Activated CD4-positive, alpha-beta T cell treated with anti-CD3 and anti-CD28 coated beads, Interleukin-2, amount 10 ng/mL, durations not matched to agents 7 days and 5 days (primary cell): ENCODE results near the gene VEZF1. TPM values are rescaled to one million over a fixed set of nuclear protein-coding genes. Genes with fewer than 3 reads are reported as not detected.

ENCODE experiments used
- CTCF ChIA-PET: fragments of 350-600 bp; sonication (Branson Sonifier 250); formaldehyde crosslinking; loops from one replicate; lab custom pipeline; 2021; ENCODE audit warnings: antibody characterized with exemption; lab: Charles Lee
- POLR2A ChIA-PET: fragments of 350-600 bp; sonication (Branson Sonifier 250); formaldehyde crosslinking; loops from one replicate; lab custom pipeline; 2021; ENCODE audit warnings: antibody characterized with exemption; lab: Charles Lee
- DNase-seq: peaks from one replicate; pipeline ENCODE4 v3.0.0-alpha.2; 2020
- H3K27ac Mint-ChIP-seq: one replicate; pipeline ENCODE4 v1.8.0; 2021; ENCODE audit warnings: mild to moderate bottlenecking, moderate library complexity, mixed read lengths
- H3K27me3 Mint-ChIP-seq: one replicate; pipeline ENCODE4 v1.8.0; 2021; ENCODE audit warnings: mixed read lengths
- H3K36me3 Mint-ChIP-seq: one replicate; pipeline ENCODE4 v1.8.0; 2021; ENCODE audit warnings: low read depth, mixed read lengths
- H3K4me1 Mint-ChIP-seq: one replicate; pipeline ENCODE4 v1.8.0; 2021; ENCODE audit warnings: mixed read lengths
- H3K4me3 Mint-ChIP-seq: one replicate; pipeline ENCODE4 v1.8.0; 2021; ENCODE audit warnings: mild to moderate bottlenecking, moderate library complexity, mixed read lengths
- H3K9me3 Mint-ChIP-seq: one replicate; pipeline ENCODE4 v1.8.0; 2021; ENCODE audit warnings: mixed read lengths
- total RNA-seq, 2 experiments: library from RNA; stranded (reverse); gene quantifications; one replicate each; pipeline ENCODE4 v1.2.3, GENCODE V29; 2021

VEZF1 gene
- total RNA-seq, 2 experiments from 2014 or later: 46.7 to 52.0 TPM

DNA sequence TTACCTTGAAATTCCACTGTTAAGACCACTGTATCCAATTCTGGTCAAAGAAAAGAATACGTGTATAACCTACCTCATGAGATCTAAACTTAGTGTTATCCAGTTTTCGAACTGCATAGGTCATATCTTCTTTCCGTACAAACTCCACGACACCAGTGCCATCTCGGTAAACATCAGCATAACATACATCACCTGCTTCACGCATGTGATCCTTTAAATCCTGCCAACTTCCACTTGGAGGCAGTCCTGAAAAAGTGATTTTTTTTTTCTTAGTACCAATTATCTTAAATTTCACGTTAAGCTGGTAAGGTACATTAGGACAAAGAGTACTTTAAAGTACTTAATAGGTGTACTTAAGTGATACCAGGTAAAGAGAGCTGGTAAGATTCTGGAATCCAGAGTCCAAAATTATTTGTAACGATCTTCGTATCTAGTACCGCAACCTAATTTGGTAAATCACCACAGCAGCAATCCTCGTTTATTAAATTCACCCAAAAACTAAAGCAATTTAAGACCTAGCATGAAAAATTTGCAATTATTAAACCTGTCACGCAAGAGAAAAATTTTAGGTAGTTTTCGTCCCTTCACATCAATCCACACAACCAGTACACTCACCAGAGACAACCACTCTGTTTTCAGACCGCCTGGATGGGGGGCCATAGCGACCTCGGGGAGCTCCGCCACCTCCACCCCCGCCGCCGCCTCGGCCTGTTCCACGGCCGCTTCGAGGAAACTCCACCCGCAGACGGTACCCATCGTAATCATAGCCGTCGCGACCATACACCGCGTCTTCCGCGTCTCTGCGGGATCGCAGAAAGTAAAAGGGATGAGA is 17.9 kb upstream of the VEZF1 start:
- ChIA-PET POLR2A (interaction anchor here (0.5 to 2.2 kb wide), 4 partner anchors 10 to 31 kb away, joined by 4 to 8 read pairs (median 4); no protein-coding TSS in a partner anchor), CTCF (interaction anchor here (1.3 to 2.4 kb wide), 5 partner anchors 10 to 156 kb away, joined by 3 to 15 read pairs (median 3); partner anchors contain the start of gene MRPS23)
- peak overlapping the region; percentile 98 for H3K27ac Mint-ChIP-seq
- peaks cover 59% of the 10 kb centered on the region for H3K4me1 Mint-ChIP-seq
- H3K27me3 Mint-ChIP-seq: no peaks in the 10 kb centered on the region
- H3K36me3 Mint-ChIP-seq: peaks cover 61% of the 10 kb centered on the region
- peak overlapping the region; percentile 94 for H3K4me3 Mint-ChIP-seq
- no peak for DNase-seq
- H3K9me3 Mint-ChIP-seq: no peaks in the 10 kb centered on the region

DNA sequence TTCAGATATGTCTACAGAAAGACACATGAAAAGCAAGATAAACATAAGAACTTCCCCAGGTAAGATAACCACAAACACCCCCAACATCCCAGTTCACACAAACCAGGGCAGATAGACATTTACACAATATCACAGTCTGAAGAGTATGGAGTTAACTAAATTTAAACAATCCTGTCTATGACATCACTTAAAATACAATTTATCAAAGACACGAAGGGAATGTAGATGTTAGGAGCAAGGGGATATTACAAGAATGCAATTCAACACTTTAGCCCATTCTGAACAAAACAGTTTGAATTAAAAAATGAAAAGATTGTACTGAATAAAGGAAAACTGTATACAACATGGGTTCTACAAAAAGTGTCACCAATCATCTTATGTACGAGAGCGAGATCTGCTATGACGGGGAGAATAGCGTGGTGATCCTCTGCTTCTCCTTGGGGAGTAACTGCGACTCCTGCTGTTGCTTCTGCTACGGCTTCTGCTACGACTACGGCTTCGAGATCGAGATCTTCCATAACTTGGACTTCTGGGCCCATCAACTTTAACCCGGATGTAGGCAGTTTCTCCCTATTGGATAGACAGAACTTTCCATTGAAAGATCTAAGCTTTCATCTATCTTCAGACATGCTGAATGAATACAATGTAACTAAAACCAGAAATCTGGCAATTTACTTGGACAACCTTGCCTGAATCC is 17.1 kb upstream of the VEZF1 start:
- CTCF ChIA-PET: interaction anchor here (1.3 kb wide), 1 partner anchor 87 kb away, joined by 3 read pairs; no protein-coding TSS in a partner anchor
- no peaks in the 10 kb centered on the region for H3K27me3 Mint-ChIP-seq
- H3K4me3 Mint-ChIP-seq: peak overlapping the region; percentile 94
- POLR2A ChIA-PET: no interaction called here
- no peaks in the 10 kb centered on the region for H3K9me3 Mint-ChIP-seq
- peaks cover 64% of the 10 kb centered on the region for H3K36me3 Mint-ChIP-seq
- H3K4me1 Mint-ChIP-seq: peaks cover 66% of the 10 kb centered on the region
- no peak for DNase-seq
- H3K27ac Mint-ChIP-seq: peak overlapping the region; percentile 98

DNA sequence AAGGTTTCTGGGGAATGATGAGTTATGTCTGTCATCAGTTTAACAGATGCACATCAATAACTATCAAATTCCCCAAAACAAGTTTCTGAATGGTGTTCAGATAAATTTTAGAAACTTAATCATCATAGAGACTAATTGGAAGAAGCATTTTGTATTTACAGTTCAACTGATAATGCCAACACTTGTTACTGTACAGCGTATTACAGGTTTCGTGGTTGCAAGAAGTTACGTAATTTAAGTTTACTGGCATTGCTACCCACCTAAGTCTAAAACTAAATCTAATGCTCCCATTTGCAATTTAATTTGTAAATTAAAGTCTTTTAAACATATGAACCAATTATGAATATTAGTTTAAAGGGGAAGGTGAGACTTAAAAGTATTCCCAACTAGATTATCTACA is 16.0 kb upstream of the VEZF1 start:
- H3K9me3 Mint-ChIP-seq: no peaks in the 10 kb centered on the region
- POLR2A ChIA-PET: no interaction called here
- H3K27me3 Mint-ChIP-seq: no peaks in the 10 kb centered on the region
- H3K4me3 Mint-ChIP-seq: peak overlapping the region; percentile 94
- CTCF ChIA-PET: no interaction called here
- H3K4me1 Mint-ChIP-seq: peaks cover 73% of the 10 kb centered on the region
- H3K36me3 Mint-ChIP-seq: peaks cover 69% of the 10 kb centered on the region
- H3K27ac Mint-ChIP-seq: no peak overlapping the region
- no peak for DNase-seq

DNA sequence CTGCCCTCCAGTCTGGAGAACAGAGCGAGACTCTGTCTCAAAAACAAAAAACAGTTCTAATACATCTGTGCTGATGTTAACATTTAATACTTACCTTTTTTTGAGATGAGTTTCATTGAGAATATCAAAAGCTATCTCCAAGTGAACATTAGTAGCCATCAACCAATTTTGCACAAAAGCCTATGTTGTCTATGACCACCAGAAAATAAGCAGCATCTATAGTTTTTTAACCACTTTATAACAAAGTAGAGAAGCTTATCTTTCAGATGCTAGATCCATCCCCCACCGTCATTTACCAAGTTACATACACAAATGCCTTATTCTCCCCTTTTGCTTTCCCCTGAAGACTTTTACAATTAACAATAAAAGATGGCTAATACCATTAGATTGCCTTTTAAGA is 14.9 kb upstream of the VEZF1 start:
- no peaks in the 10 kb centered on the region for H3K9me3 Mint-ChIP-seq
- no peak for DNase-seq
- no peaks in the 10 kb centered on the region for H3K27me3 Mint-ChIP-seq
- peaks cover 66% of the 10 kb centered on the region for H3K4me1 Mint-ChIP-seq
- H3K36me3 Mint-ChIP-seq: peaks cover 71% of the 10 kb centered on the region
- ChIA-PET CTCF (interaction anchor here (2.8 kb wide), 1 partner anchor 17 kb away, joined by 11 read pairs; no protein-coding TSS in a partner anchor), POLR2A (no interaction called here)
- H3K27ac Mint-ChIP-seq: no peak overlapping the region
- H3K4me3 Mint-ChIP-seq: peak overlapping the region; percentile 3

DNA sequence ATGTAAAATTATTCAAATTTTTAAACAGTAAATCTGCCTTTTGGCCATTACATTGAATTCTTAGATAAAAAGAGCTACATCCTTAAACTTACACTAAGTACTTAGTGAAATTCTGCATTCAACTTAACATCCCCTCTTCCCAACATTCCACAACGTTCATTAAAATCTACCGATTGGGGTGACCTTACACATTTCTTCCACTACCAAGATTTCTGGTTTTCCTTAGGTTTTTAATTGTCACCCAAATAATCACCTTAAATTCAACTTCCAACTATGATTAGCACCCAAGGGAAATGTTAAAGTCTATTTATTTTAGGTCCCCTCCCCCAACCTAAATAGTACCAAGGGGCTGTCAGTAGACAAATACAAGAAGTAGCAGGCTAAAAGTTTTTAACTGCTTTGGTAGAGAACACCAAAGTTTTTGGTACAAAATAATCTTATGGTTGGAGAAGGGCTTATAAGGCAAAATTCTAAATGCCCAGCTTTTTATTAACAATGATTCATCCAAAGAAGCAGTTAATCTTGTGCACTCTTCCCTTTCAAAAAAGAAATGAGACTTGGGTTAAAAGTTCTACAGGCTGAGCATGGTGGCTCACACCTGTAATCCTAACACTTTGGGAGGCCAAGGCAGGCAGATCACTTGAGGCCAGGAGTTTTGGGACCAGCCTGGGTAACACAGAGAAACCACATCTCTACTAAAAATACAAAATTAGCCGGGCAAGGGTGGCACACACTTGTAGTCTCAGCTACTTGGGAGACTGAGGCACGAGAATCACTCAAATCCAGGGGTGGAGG is 14.3 kb upstream of the VEZF1 start:
- CTCF ChIA-PET: interaction anchor here (0.6 to 3.8 kb wide), 4 partner anchors 15 to 113 kb away, joined by 3 to 16 read pairs (median 8); no protein-coding TSS in a partner anchor
- POLR2A ChIA-PET: no interaction called here
- H3K4me1 Mint-ChIP-seq: peaks cover 64% of the 10 kb centered on the region
- H3K27me3 Mint-ChIP-seq: no peaks in the 10 kb centered on the region
- H3K4me3 Mint-ChIP-seq: no peak overlapping the region
- peaks cover 76% of the 10 kb centered on the region for H3K36me3 Mint-ChIP-seq
- H3K27ac Mint-ChIP-seq: peak overlapping the region; percentile 25
- no peaks in the 10 kb centered on the region for H3K9me3 Mint-ChIP-seq
- DNase-seq: no peak

DNA sequence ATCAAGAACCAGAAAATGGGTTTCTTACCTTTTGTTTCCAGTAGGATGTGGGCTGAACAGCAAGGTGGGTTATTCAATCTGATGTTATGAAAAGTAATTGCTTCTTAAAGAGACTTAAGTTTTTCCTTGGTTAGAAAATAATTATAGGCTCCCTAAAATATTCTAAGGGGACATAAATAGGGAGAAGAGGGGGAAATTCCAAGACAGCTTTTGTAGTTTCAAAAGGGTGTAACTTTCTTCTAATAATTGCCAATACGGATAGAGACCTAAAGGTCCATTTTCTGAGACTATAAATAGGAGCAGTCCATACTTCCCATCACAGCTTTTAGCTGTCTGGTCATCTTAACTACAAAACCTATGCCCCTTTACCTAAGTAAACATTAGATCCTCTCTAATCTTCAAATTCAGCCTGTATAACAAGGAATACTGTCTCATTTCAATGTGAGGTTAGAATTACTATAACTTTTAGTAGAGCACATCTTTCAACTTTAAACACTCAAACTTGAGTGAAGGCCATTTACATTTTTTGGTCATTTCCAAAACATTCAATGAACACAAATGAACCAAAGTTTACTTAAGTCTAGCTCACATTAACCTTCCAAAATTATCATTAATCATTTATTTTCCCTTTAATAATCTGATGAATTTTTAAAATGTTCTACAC is 13.5 kb upstream of the VEZF1 start:
- H3K27me3 Mint-ChIP-seq: no peaks in the 10 kb centered on the region
- CTCF ChIA-PET: interaction anchor here (0.6 to 3.8 kb wide), 7 partner anchors 12 to 152 kb away, joined by 3 to 25 read pairs (median 4); partner anchors contain the start of genes MRPS23 and VEZF1
- POLR2A ChIA-PET: no interaction called here
- peaks cover 70% of the 10 kb centered on the region for H3K4me1 Mint-ChIP-seq
- H3K4me3 Mint-ChIP-seq: no peak overlapping the region
- H3K9me3 Mint-ChIP-seq: no peaks in the 10 kb centered on the region
- no peak overlapping the region for H3K27ac Mint-ChIP-seq
- peaks cover 75% of the 10 kb centered on the region for H3K36me3 Mint-ChIP-seq
- DNase-seq: no peak

DNA sequence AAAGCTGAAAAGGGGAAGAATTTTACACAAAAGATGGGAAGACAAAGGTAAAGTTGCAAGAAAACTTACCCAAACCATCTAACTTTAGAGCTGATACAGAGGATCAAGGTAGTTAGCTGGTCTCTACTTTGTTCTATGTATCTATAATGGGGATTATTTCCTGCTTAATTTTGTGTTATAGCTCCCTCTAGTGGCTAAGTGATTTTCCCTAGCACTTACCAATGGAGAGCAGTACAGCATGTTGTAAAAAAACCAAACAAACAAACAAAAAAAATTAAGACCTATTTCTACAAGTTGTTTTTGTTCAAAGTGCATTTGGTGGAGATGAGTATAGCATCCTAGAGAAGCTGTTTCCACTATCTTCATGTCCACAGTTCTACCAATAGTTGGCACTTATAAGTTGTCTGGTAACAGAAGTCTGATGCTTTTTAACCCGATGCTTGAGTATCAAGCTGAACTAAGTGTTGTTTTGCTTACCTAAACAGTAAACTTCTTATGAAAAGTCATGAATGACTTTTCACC is 11.5 kb upstream of the VEZF1 start:
- CTCF ChIA-PET: interaction anchor here (0.5 to 3.8 kb wide), 24 partner anchors 8 to 871 kb away, joined by 3 to 25 read pairs (median 4); partner anchors contain the start of genes CUEDC1, SRSF1 and VEZF1
- Mint-ChIP-seq H3K36me3 (peaks cover 61% of the 10 kb centered on the region), H3K4me3 (no peak overlapping the region), H3K27me3 (no peaks in the 10 kb centered on the region), H3K9me3 (no peaks in the 10 kb centered on the region), H3K4me1 (peaks cover 74% of the 10 kb centered on the region), H3K27ac (peak overlapping the region; percentile 54)
- peak; percentile 52 for DNase-seq
- POLR2A ChIA-PET: interaction anchor here (0.6 to 0.9 kb wide), 3 partner anchors 132 to 145 kb away, joined by 4 to 8 read pairs (median 8); no protein-coding TSS in a partner anchor

DNA sequence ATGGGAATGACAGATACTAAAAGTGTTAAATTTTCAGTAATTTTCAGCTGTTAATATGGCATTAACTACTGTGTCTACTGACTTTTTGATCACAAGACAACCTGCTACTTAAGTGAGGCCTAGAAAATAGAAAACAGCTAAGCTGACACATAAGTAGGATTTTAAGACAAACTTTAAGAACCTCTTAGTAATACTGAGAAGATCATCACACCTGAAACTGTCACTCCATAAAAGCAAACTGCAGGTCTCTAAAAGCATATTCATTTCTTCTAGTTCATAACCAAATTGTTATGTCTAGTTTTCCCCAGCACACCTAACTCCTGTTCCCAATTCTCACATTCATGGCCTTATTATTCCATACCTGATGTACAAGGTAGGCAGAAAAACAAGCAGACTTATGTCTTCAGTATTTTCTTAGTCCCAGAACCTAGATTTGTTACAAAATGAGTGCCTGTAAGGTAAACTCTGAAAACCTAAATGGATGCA is 11.0 kb upstream of the VEZF1 start:
- no peak for DNase-seq
- ChIA-PET POLR2A (interaction anchor here (0.6 to 0.9 kb wide), 2 partner anchors 131 to 136 kb away, joined by 4 to 8 read pairs; no protein-coding TSS in a partner anchor), CTCF (interaction anchor here (0.9 to 3.8 kb wide), 22 partner anchors 8 to 870 kb away, joined by 3 to 25 read pairs (median 4); partner anchors contain the start of genes CUEDC1, MRPS23, SRSF1 and VEZF1)
- Mint-ChIP-seq H3K36me3 (peaks cover 57% of the 10 kb centered on the region), H3K27ac (peak overlapping the region; percentile 54), H3K27me3 (no peaks in the 10 kb centered on the region), H3K9me3 (no peaks in the 10 kb centered on the region), H3K4me1 (peaks cover 75% of the 10 kb centered on the region), H3K4me3 (no peak overlapping the region)

DNA sequence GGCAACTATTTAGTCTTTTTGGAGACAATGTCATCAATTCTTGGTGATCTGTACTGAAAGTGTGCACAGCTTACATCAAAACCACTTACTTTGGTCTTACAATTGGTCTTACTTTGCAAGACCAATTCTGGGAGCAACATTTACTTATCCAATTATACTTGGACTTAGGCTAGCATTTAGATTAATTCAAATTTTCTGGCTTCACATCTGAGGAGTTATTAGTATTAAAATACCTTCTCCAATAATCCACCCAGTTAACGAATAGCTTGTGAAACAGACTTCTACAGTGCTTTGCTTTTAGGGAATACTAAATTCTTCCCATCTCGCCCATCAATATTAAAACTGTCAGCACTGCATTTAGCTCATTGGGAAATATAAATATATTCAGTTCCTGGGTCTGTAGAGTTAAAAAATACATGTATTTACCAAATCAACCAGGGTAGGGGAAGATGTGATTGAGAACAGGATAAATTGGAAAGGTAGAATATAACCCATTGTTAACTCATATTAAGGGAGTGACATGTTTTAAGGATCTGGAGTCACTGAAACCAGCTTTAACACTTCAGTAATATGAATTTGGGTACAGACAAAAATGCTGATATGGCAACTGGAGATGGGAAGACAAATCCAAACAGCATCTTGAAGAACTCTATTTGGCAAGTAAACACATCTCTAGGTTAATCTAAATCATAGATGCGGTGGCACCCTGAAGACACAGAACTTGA is 9.2 kb upstream of the VEZF1 start:
- H3K27ac Mint-ChIP-seq: no peak overlapping the region
- H3K9me3 Mint-ChIP-seq: no peaks in the 10 kb centered on the region
- peaks cover 42% of the 10 kb centered on the region for H3K36me3 Mint-ChIP-seq
- H3K27me3 Mint-ChIP-seq: no peaks in the 10 kb centered on the region
- no peak for DNase-seq
- ChIA-PET POLR2A (no interaction called here), CTCF (interaction anchor here (0.5 to 3.8 kb wide), 4 partner anchors 10 to 147 kb away, joined by 3 to 15 read pairs (median 3); partner anchors contain the start of genes MRPS23 and SRSF1)
- peaks cover 68% of the 10 kb centered on the region for H3K4me1 Mint-ChIP-seq
- H3K4me3 Mint-ChIP-seq: no peak overlapping the region

DNA sequence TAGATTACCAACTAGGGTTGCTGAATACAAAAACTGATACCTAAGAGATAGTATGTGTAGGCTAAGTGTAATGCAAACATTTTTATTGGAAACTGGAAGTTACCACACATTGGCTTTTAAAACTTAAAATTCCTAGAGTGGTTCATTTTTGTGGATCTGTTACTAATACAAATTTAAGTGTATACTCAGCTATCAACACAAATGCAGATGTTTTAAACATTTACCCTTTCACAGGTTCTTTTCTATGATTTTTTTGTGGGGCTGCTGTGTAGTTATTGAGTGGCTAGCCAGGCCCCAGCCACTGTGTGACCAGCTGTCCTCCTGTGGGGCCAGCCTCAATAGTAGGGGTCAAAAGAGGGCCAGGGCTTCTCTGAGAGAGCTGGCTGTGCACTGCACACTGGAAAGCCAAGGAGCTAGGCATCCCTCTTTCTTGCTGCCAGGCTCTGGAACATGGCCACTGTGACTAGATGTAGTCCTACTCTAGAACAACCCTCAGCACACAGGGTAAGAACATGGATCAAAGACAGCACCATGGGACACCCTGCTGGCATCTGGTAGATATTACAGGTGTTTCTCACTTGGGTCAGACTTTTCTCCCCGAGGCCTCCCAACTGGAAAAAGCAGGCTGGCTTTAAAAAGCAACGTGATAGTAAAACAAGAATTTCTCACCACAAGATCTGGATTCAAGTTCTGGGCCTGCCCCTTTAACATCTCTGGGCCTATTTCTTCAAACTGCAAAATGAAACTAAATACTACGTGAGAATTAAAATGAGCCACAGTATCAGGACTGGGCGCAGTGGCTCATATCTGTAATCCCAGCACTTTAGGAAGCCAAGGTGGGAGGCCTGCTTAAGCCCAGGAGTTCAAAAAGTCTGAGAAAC is 7.3 kb upstream of the VEZF1 start:
- no peaks in the 10 kb centered on the region for H3K27me3 Mint-ChIP-seq
- H3K9me3 Mint-ChIP-seq: no peaks in the 10 kb centered on the region
- CTCF ChIA-PET: interaction anchor here (0.5 to 3.8 kb wide), 6 partner anchors 12 to 1165 kb away, joined by 3 to 15 read pairs (median 4); partner anchors contain the start of genes EPX, MRPS23 and SRSF1
- H3K27ac Mint-ChIP-seq: no peak overlapping the region
- peak overlapping the region; percentile 3 for H3K4me3 Mint-ChIP-seq
- DNase-seq: peak; percentile 62
- H3K36me3 Mint-ChIP-seq: peaks cover 37% of the 10 kb centered on the region
- POLR2A ChIA-PET: interaction anchor here (1.8 kb wide), 1 partner anchor 12 kb away, joined by 8 read pairs; the partner anchor contains the start of gene SRSF1
- H3K4me1 Mint-ChIP-seq: peaks cover 65% of the 10 kb centered on the region
